H1 (cell line): ENCODE measurements around the gene RERE. TPM values are rescaled to one million over a fixed set of nuclear protein-coding genes. Genes with fewer than 3 reads are reported as not detected.

ENCODE experiments used
- CTCF ChIA-PET: fragments of 300-600 bp; sonication (Branson Sonifier 250); formaldehyde crosslinking; loops from one replicate; lab custom pipeline; 2021; ENCODE audit not compliant: partially characterized antibody; lab: Charles Lee
- POLR2A ChIA-PET: fragments of 300-600 bp; sonication (Branson Sonifier 250); formaldehyde crosslinking; loops from one replicate; lab custom pipeline; 2021; ENCODE audit warnings: inconsistent platforms; ENCODE audit not compliant: partially characterized antibody; lab: Charles Lee
- DNase-seq, 2 experiments: peaks; one replicate each; pipeline versions ENCODE4 v3.0.0 to v3.0.0-alpha.2; 2010 to 2022; ENCODE audit warnings: low spot score in 2 of 2, low read depth in 1 of 2, mixed read lengths in 1 of 2
- FAIRE-seq: peaks from 2 replicates; lab custom pipeline; 2011; peaks lifted over from hg19 to GRCh38; lab: Jason Lieb, UNC
- H2AFZ ChIP-seq: 2 replicates; pipeline ENCODE4 v1.8.1; 2012; ENCODE audit warnings: low read length, inconsistent platforms
- H2AK5ac ChIP-seq: 2 replicates; pipeline ENCODE4 v1.6.1; 2013; ENCODE audit warnings: low read depth, low read length
- H2BK120ac ChIP-seq: replicated peaks from 2 replicates; pipeline ENCODE3; 2013; ENCODE audit warnings: low read depth, low read length, inconsistent platforms
- H2BK12ac ChIP-seq: 2 replicates; pipeline ENCODE4 v1.6.1; 2013; ENCODE audit warnings: low read depth, low read length
- H2BK15ac ChIP-seq: 2 replicates; pipeline ENCODE4 v1.6.1; 2013; ENCODE audit warnings: low read length
- H2BK20ac ChIP-seq: 2 replicates; pipeline ENCODE4 v1.6.1; 2013; ENCODE audit warnings: low read length
- H2BK5ac ChIP-seq: 2 replicates; pipeline ENCODE4 v1.6.1; 2013; ENCODE audit warnings: low read depth, low read length
- H3K14ac ChIP-seq: 2 replicates; pipeline ENCODE4 v1.6.1; 2013; ENCODE audit warnings: inconsistent platforms; ENCODE audit not compliant: insufficient read length
- H3K18ac ChIP-seq: 2 replicates; pipeline ENCODE4 v1.6.1; 2013; ENCODE audit warnings: low read length; ENCODE audit errors: extremely low read depth
- H3K23ac ChIP-seq: 2 replicates; pipeline ENCODE4 v1.6.1; 2013; ENCODE audit warnings: inconsistent platforms; ENCODE audit not compliant: insufficient read length
- H3K23me2 ChIP-seq: 2 replicates; pipeline ENCODE4 v1.6.1; 2013; ENCODE audit warnings: low read depth, low read length
- H3K27ac ChIP-seq: 2 replicates; pipeline ENCODE4 v1.6.1; 2011; ENCODE audit warnings: low read depth, low read length, inconsistent platforms
- H3K27me3 ChIP-seq, 4 experiments: replicated peaks in 1 of 4; 1 replicate in 1 of 4; 2 replicates in 3 of 4; pipeline versions ENCODE4 v1.6.1 to v1.8.1; 2011 to 2013; ENCODE audit warnings: low read length in 3 of 4, mild to moderate bottlenecking in 3 of 4, inconsistent platforms in 2 of 4, mixed read lengths in 2 of 4, moderate library complexity in 1 of 4; ENCODE audit not compliant: control insufficient read depth in 3 of 4, insufficient read depth in 3 of 4; ENCODE audit errors: extremely low read depth in 1 of 4
- H3K36me3 ChIP-seq, 4 experiments: 2 replicates each; pipeline versions ENCODE4 v1.6.1 to v1.8.1; 2011 to 2013; ENCODE audit warnings: mild to moderate bottlenecking in 4 of 4, low read length in 3 of 4, moderate library complexity in 2 of 4, control low read depth in 1 of 4, inconsistent platforms in 1 of 4; ENCODE audit not compliant: insufficient read depth in 4 of 4, control insufficient read depth in 2 of 4
- H3K4ac ChIP-seq: replicated peaks from 2 replicates; pipeline ENCODE3; 2013; ENCODE audit warnings: low read length, low read depth, mixed read lengths, inconsistent platforms; ENCODE audit not compliant: insufficient read length
- H3K4me1 ChIP-seq, 4 experiments: replicated peaks in 1 of 4; 1 replicate in 1 of 4; 2 replicates in 3 of 4; pipeline versions ENCODE4 v1.6.1 to v1.8.1; 2011 to 2013; ENCODE audit warnings: low read length in 3 of 4, inconsistent platforms in 2 of 4, mixed read lengths in 1 of 4; ENCODE audit not compliant: insufficient read depth in 4 of 4, control insufficient read depth in 3 of 4
- H3K4me2 ChIP-seq, 2 experiments: 2 replicates each; pipeline versions ENCODE4 v1.6.1 to v1.8.1; 2011 to 2013; ENCODE audit warnings: low read depth in 2 of 2, low read length in 2 of 2, control low read depth in 1 of 2, inconsistent platforms in 1 of 2, mild to moderate bottlenecking in 1 of 2; ENCODE audit not compliant: insufficient read depth in 1 of 2
- H3K4me3 ChIP-seq, 4 experiments: fragments of 200-600, 300-600 bp in 1 of 4; sonication (generic), shearing (Covaris generic), sonication (Bioruptor Twin) in 1 of 4; 2 replicates each; pipeline versions ENCODE4 v1.5.1 to v1.8.1; 2011 to 2016; ENCODE audit warnings: low read length in 4 of 4, low read depth in 3 of 4, control low read depth in 2 of 4, inconsistent platforms in 2 of 4, mild to moderate bottlenecking in 2 of 4, mixed read lengths in 1 of 4, moderate library complexity in 1 of 4; ENCODE audit not compliant: insufficient read depth in 2 of 4; ENCODE audit errors: extremely low read depth in 1 of 4
- H3K56ac ChIP-seq: replicated peaks from 2 replicates; pipeline ENCODE3; 2013; ENCODE audit warnings: low read depth, mild to moderate bottlenecking, mixed read lengths, low read length, inconsistent platforms; ENCODE audit not compliant: insufficient read length
- H3K79me1 ChIP-seq: 2 replicates; pipeline ENCODE4 v1.6.1; 2013; ENCODE audit warnings: low read depth, low read length, control low read depth
- H3K79me2 ChIP-seq, 2 experiments: 2 replicates each; pipeline versions ENCODE4 v1.6.1 to v1.8.1; 2012 to 2013; ENCODE audit warnings: low read length in 2 of 2, mild to moderate bottlenecking in 2 of 2, inconsistent platforms in 1 of 2; ENCODE audit not compliant: insufficient read depth in 2 of 2, control insufficient read depth in 1 of 2
- H3K9ac ChIP-seq, 4 experiments: replicated peaks in 1 of 4; 1 replicate in 1 of 4; 2 replicates in 3 of 4; pipeline versions ENCODE4 v1.6.1 to v1.8.1; 2011 to 2013; ENCODE audit warnings: low read depth in 3 of 4, low read length in 3 of 4, control low read depth in 2 of 4, mild to moderate bottlenecking in 2 of 4, moderate library complexity in 2 of 4, inconsistent platforms in 1 of 4; ENCODE audit errors: extremely low read depth in 1 of 4
- H3K9me3 ChIP-seq, 2 experiments: 2 replicates each; pipeline versions ENCODE4 v1.6.1 to v1.8.1; 2012 to 2013; ENCODE audit warnings: mild to moderate bottlenecking in 2 of 2, moderate library complexity in 2 of 2, control low read depth in 1 of 2, inconsistent platforms in 1 of 2, low read depth in 1 of 2, low read length in 1 of 2, mixed read lengths in 1 of 2; ENCODE audit not compliant: insufficient read depth in 2 of 2
- H4K20me1 ChIP-seq, 2 experiments: replicated peaks in 1 of 2; 2 replicates each; pipeline versions ENCODE3 to v1.8.1; 2011 to 2013; ENCODE audit warnings: inconsistent platforms in 2 of 2, low read length in 2 of 2, mild to moderate bottlenecking in 1 of 2; ENCODE audit not compliant: insufficient read depth in 2 of 2, control insufficient read depth in 1 of 2
- H4K5ac ChIP-seq: 2 replicates; pipeline ENCODE4 v1.6.1; 2013; ENCODE audit warnings: low read length, low read depth, mixed read lengths, inconsistent platforms; ENCODE audit not compliant: insufficient read length
- H4K8ac ChIP-seq: 2 replicates; pipeline ENCODE4 v1.8.0; 2013; ENCODE audit warnings: mild to moderate bottlenecking, moderate library complexity, low read length, inconsistent platforms; ENCODE audit not compliant: insufficient read depth; ENCODE audit errors: extremely low read depth
- H4K91ac ChIP-seq: replicated peaks from 2 replicates; pipeline ENCODE3; 2013; ENCODE audit warnings: low read length, mixed read lengths, inconsistent platforms; ENCODE audit not compliant: insufficient read length
- BACH1 ChIP-seq: IDR thresholded peaks from 2 replicates; pipeline ENCODE4 v1.6.1; 2012; ENCODE audit warnings: low read length, improper control_type of control experiment
- BRCA1 ChIP-seq: IDR thresholded peaks from 2 replicates; pipeline ENCODE4 v1.6.1; 2012; ENCODE audit warnings: low read depth, low read length, improper control_type of control experiment
- CHD1 ChIP-seq: IDR thresholded peaks from 2 replicates; pipeline ENCODE4 v1.6.1; 2012; ENCODE audit warnings: low read depth, low read length, improper control_type of control experiment
- GABPA ChIP-seq: IDR thresholded peaks from 2 replicates; pipeline ENCODE4 v1.6.1; 2011; ENCODE audit warnings: mild to moderate bottlenecking, low read length, moderate library complexity, borderline replicate concordance; ENCODE audit not compliant: insufficient read depth
- HDAC6 ChIP-seq: IDR thresholded peaks from one replicate; pipeline ENCODE4 v1.7.1; 2012; ENCODE audit warnings: low read depth, mild to moderate bottlenecking, inconsistent platforms, low read length, moderate library complexity
- JUN ChIP-seq: IDR thresholded peaks from 2 replicates; pipeline ENCODE4 v1.6.1; 2011; ENCODE audit warnings: low read depth, mild to moderate bottlenecking, improper control_type of control experiment, low read length
- KDM1A ChIP-seq: fragments of 200-600, 300-600 bp; sonication (generic); IDR thresholded peaks from 2 replicates; pipeline ENCODE4 v1.7.1; 2016; ENCODE audit warnings: mild to moderate bottlenecking, low read length, borderline replicate concordance
- POLR2AphosphoS5 ChIP-seq: IDR thresholded peaks from 2 replicates; pipeline ENCODE4 v1.6.1; 2011; ENCODE audit warnings: low read depth, low read length
- POU5F1 ChIP-seq: IDR thresholded peaks from 2 replicates; pipeline ENCODE4 v1.6.1; 2011; ENCODE audit warnings: low read depth, mild to moderate bottlenecking, low read length, moderate library complexity
- RAD21 ChIP-seq, 2 experiments: IDR thresholded peaks in 1 of 2; conservative IDR thresholded peaks in 1 of 2; 2 replicates each; pipeline ENCODE4 v1.6.1; 2011; ENCODE audit warnings: low read depth in 2 of 2, low read length in 2 of 2, improper control_type of control experiment in 1 of 2, inconsistent platforms in 1 of 2, mild to moderate bottlenecking in 1 of 2, moderate library complexity in 1 of 2
- RXRA ChIP-seq: IDR thresholded peaks from 2 replicates; pipeline ENCODE4 v1.6.1; 2011; ENCODE audit warnings: low read depth, mild to moderate bottlenecking, low read length, moderate library complexity; ENCODE audit not compliant: insufficient read depth
- SRF ChIP-seq: IDR thresholded peaks from 2 replicates; pipeline ENCODE4 v1.6.1; 2011; ENCODE audit warnings: mild to moderate bottlenecking, low read depth, low read length, moderate library complexity
- YY1 ChIP-seq: IDR thresholded peaks from 2 replicates; pipeline ENCODE4 v1.6.1; 2011; ENCODE audit warnings: low read depth, mild to moderate bottlenecking, low read length
- ZNF274 ChIP-seq: IDR thresholded peaks from 2 replicates; pipeline ENCODE4 v1.7.0; 2012; ENCODE audit warnings: low read length, borderline replicate concordance; ENCODE audit errors: extremely low read depth
- WGBS, 2 experiments: shearing (Covaris generic) in 1 of 2; methylation state at CpG; one replicate each; pipeline versions ENCODE4 v1.1.6 to v1.1.7; 2013 to 2015; ENCODE audit warnings: low lambda C conversion rate in 2 of 2, mixed read lengths in 2 of 2, inconsistent platforms in 1 of 2, low coverage in 1 of 2, missing lambda C conversion rate in 1 of 2; ENCODE audit not compliant: insufficient replicate concordance in 2 of 2, insufficient coverage in 1 of 2, insufficient read length in 1 of 2; ENCODE audit errors: extremely low coverage in 1 of 2, missing lambda C conversion rate in 1 of 2; 5-methylcytosine and 5-hydroxymethylcytosine counted together
- polyA plus RNA-seq, 7 experiments: library from polyadenylated mRNA; depleted of rRNA in 3 of 7; stranded (reverse) in 5 of 7; unstranded in 2 of 7; fragments of >200 nt in 5 of 7; fragments of 200-250 nt in 2 of 7; gene quantifications; 1 replicate in 5 of 7; 2 replicates in 1 of 7; 4 replicates in 1 of 7; pipeline versions ENCODE4 v1.2.1 to v1.2.3, GENCODE V29; 2011 to 2013; ENCODE audit warnings: missing spikeins in 2 of 7, mixed read lengths in 2 of 7
- total RNA-seq: library from RNA; stranded (reverse); fragmentation: NEBNext Ultra II Directional; extraction: Animal tissue kit (Norgen Biotek cat#: 25700); gene quantifications from 2 replicates; pipeline ENCODE4 v1.2.1, GENCODE V29; 2021

RERE gene
- total and polyA plus RNA-seq, 2 of the 8 experiments (the other 6 are each of a cell fraction or from before 2014, with no cell fraction given): 15.3 to 142 TPM

- Histone ChIP-seq H3K4me3 (no peak overlapping the region), H2BK5ac (no peak overlapping the region), H2BK12ac (no peak overlapping the region), H4K8ac (no peak overlapping the region), H2AFZ (no peak overlapping the region), H2AK5ac (no peak overlapping the region), H2BK20ac (no peak overlapping the region), H2BK120ac (no peak overlapping the region), H3K36me3 (peaks cover 0 to 4% (median 0%) of the 10 kb centered on the region in 4 experiments; a peak in 1 of 8 replicates), H4K20me1 (peaks cover 2% of the 10 kb centered on the region in 2 experiments), H3K9me3 (no peaks in the 10 kb centered on the region), H3K23ac (no peak overlapping the region), H3K79me2 (peaks cover 0 to 45% of the 10 kb centered on the region in 2 experiments; a peak in 3 of 4 replicates), H4K5ac (no peak overlapping the region), H3K23me2 (no peaks in the 10 kb centered on the region), H3K4me1 (peaks cover 2 to 7% (median 5%) of the 10 kb centered on the region in 4 experiments; a peak in 5 of 7 replicates), H3K4me2 (no peak overlapping the region), H3K18ac (no peak overlapping the region), H3K4ac (no peak overlapping the region), H3K27ac (no peak overlapping the region), H4K91ac (no peak overlapping the region), H3K79me1 (peaks cover 2% of the 10 kb centered on the region; the same call in 1 of the 2 replicates), H3K27me3 (no peaks in the 10 kb centered on the region), H3K9ac (no peak overlapping the region), H3K56ac (no peak overlapping the region), H2BK15ac (no peak overlapping the region), H3K14ac (no peak overlapping the region)
- 90% methylated on average over 4 of the region's 4 CpGs; no CpG with 5 or more reads in 1 of the 2 experiments for WGBS, 2 experiments
- FAIRE-seq (no peak), DNase-seq (no peak)
- CTCF ChIA-PET: interaction anchor here (1.7 kb wide), 1 partner anchor 9 kb away, joined by 3 read pairs; no protein-coding TSS in a partner anchor
- POLR2A ChIA-PET: interaction anchor here (2.0 kb wide), 1 partner anchor 9 kb away, joined by 5 read pairs; no protein-coding TSS in a partner anchor
- TF ChIP-seq KDM1A: no peak
- no peak for TF ChIP-seq BACH1
- TF ChIP-seq POLR2AphosphoS5: no peak
- TF ChIP-seq CHD1: no peak
- TF ChIP-seq POU5F1: no peak
- TF ChIP-seq HDAC6: no peak
- TF ChIP-seq RXRA: no peak
- no peak for TF ChIP-seq YY1
- no peak for TF ChIP-seq GABPA
- TF ChIP-seq SRF: no peak
- no peak for TF ChIP-seq RAD21 (IDR thresholded peaks at IDR 0.05 in 1 of 2, conservative IDR thresholded peaks at IDR 0.05 in 1 of 2; ENCODE audit: low read depth in 2 of 2, low read length in 2 of 2)
- TF ChIP-seq JUN: no peak
- TF ChIP-seq BRCA1: no peak
- no peak for TF ChIP-seq ZNF274
Measured at GRCh38 chr1:8516278-8516777, 301.1 kb downstream of the RERE start.
